OCI-LY3 (cell line): ENCODE measurements around the gene SYNE3.

Experiments used
- H2AFZ ChIP-seq: fragments of 200-600, 300-600 bp; shearing (Covaris generic); 2 replicates; pipeline ENCODE4 v1.6.0; 2014; ENCODE audit warnings: antibody characterized with exemption, low read depth, low read length
- H3K27ac ChIP-seq: fragments of 200-600, 300-600 bp; sonication (generic); 2 replicates; pipeline ENCODE4 v1.5.1; 2014; ENCODE audit warnings: mild to moderate bottlenecking, low read length, moderate library complexity, mixed read lengths
- H3K27me3 ChIP-seq: fragments of 200-600, 300-600 bp; sonication (generic); 2 replicates; pipeline ENCODE4 v1.6.1; 2014; ENCODE audit warnings: low read depth, low read length, mixed read lengths
- H3K36me3 ChIP-seq: fragments of 200-600, 300-600 bp; sonication (generic); replicated peaks from 2 replicates; pipeline ENCODE3; 2014; ENCODE audit warnings: low read depth, low read length, mixed read lengths
- H3K4me1 ChIP-seq: fragments of 300-600, 200-600 bp; sonication (generic); 2 replicates; pipeline ENCODE4 v1.6.1; 2014; ENCODE audit warnings: low read length, mixed read lengths
- H3K4me2 ChIP-seq: fragments of 200-600, 300-600 bp; sonication (generic); 2 replicates; pipeline ENCODE4 v1.6.1; 2014; ENCODE audit warnings: low read length, mixed read lengths
- H3K4me3 ChIP-seq: fragments of 300-600, 200-600 bp; sonication (generic); 2 replicates; pipeline ENCODE4 v1.5.1; 2014; ENCODE audit warnings: antibody characterized with exemption, mild to moderate bottlenecking, low read length, moderate library complexity
- H3K79me2 ChIP-seq: fragments of 300-600, 200-600 bp; shearing (Covaris generic); 2 replicates; pipeline ENCODE4 v1.6.1; 2014; ENCODE audit warnings: mild to moderate bottlenecking, low read length, mixed read lengths
- H3K9ac ChIP-seq: fragments of 300-600, 200-600 bp; shearing (Covaris generic); 2 replicates; pipeline ENCODE4 v1.6.0; 2014; ENCODE audit warnings: mild to moderate bottlenecking, low read length, moderate library complexity
- H3K9me3 ChIP-seq: fragments of 200-600, 300-600 bp; shearing (Covaris generic); 2 replicates; pipeline ENCODE4 v1.6.1; 2014; ENCODE audit warnings: low read length, mixed read lengths; ENCODE audit not compliant: insufficient read depth
- H4K20me1 ChIP-seq: fragments of 200-600, 300-600 bp; sonication (generic); 2 replicates; pipeline ENCODE4 v1.6.1; 2016; ENCODE audit warnings: low read length, mixed read lengths; ENCODE audit not compliant: insufficient read depth
- CTCF ChIP-seq: fragments of 200-600, 300-600 bp; sonication (generic); IDR thresholded peaks from 2 replicates; pipeline ENCODE4 v1.5.1; 2014; ENCODE audit warnings: antibody characterized with exemption, low read length, low read depth
- EZH2phosphoT487 ChIP-seq: fragments of 200-600 bp; shearing (Covaris generic); IDR thresholded peaks from 2 replicates; pipeline ENCODE4 v1.6.1; 2018; ENCODE audit warnings: antibody characterized with exemption, mixed run types, low read depth

Gene SYNE3

GRCh38 chr14:95495076-95495475 lies 21.4 kb downstream of the SYNE3 start:
- no peak overlapping the region for H2AFZ ChIP-seq

GRCh38 chr14:95494456-95494855 lies 22.0 kb downstream of the SYNE3 start:
- Histone ChIP-seq H3K4me3 (no peak overlapping the region), H3K4me1 (peaks cover 52% of the 10 kb centered on the region), H2AFZ (no peak overlapping the region), H4K20me1 (0 out of 2 replicates have a peak, but pooled peaks cover 5% of the 10 kb centered on the region), H3K27ac (peak overlapping the region; percentile 87), H3K9me3 (no peaks in the 10 kb centered on the region), H3K27me3 (no peaks in the 10 kb centered on the region), H3K79me2 (peaks cover 90% of the 10 kb centered on the region), H3K9ac (no peak overlapping the region; the same call in 1 of the 2 replicates), H3K4me2 (peak overlapping the region; percentile 73), H3K36me3 (peaks cover 9% of the 10 kb centered on the region)
- TF ChIP-seq CTCF, result no peak
- TF ChIP-seq EZH2phosphoT487, result no peak

More at GRCh38 chr14:95495076-95495475, 21.4 kb downstream of the SYNE3 start:
- Histone ChIP-seq H3K4me3 (peak overlapping the region; percentile 27; the same call in 1 of the 2 replicates), H3K9ac (peak overlapping the region; percentile 61), H3K9me3 (no peaks in the 10 kb centered on the region), H4K20me1 (0 out of 2 replicates have a peak, but pooled peaks cover 1% of the 10 kb centered on the region), H3K4me1 (peaks cover 50% of the 10 kb centered on the region), H3K27ac (peak overlapping the region; percentile 87), H3K27me3 (no peaks in the 10 kb centered on the region), H3K4me2 (peak overlapping the region; percentile 73), H3K36me3 (peaks cover 9% of the 10 kb centered on the region), H3K79me2 (peaks cover 85% of the 10 kb centered on the region)
- TF ChIP-seq CTCF, result no peak
- no peak for TF ChIP-seq EZH2phosphoT487

- peaks cover 10% of the 10 kb centered on the region for H3K36me3 ChIP-seq
Observed at GRCh38 chr14:95493976-95494375, 22.5 kb downstream of the SYNE3 start.

GRCh38 chr14:95493503-95493902 lies 22.9 kb downstream of the SYNE3 start:
- H3K36me3 ChIP-seq, result peaks cover 13% of the 10 kb centered on the region
- TF ChIP-seq EZH2phosphoT487, result no peak
- TF ChIP-seq CTCF, result no peak
- H4K20me1 ChIP-seq, result 0 out of 2 replicates have a peak, but pooled peaks cover 5% of the 10 kb centered on the region
- H3K27me3 ChIP-seq, result no peaks in the 10 kb centered on the region
- peaks cover 89% of the 10 kb centered on the region for H3K79me2 ChIP-seq
- no peak overlapping the region for H3K9ac ChIP-seq
- H3K4me2 ChIP-seq, result no peak overlapping the region
- no peak overlapping the region for H2AFZ ChIP-seq
- H3K4me1 ChIP-seq, result peaks cover 50% of the 10 kb centered on the region
- no peaks in the 10 kb centered on the region for H3K9me3 ChIP-seq
- no peak overlapping the region for H3K27ac ChIP-seq
- H3K4me3 ChIP-seq, result no peak overlapping the region

More at GRCh38 chr14:95493976-95494375, 22.5 kb downstream of the SYNE3 start:
- H3K4me1 ChIP-seq, result peaks cover 50% of the 10 kb centered on the region
- H3K9me3 ChIP-seq, result no peaks in the 10 kb centered on the region
- no peaks in the 10 kb centered on the region for H3K27me3 ChIP-seq
- no peak for TF ChIP-seq EZH2phosphoT487
- no peak for TF ChIP-seq CTCF
- 0 out of 2 replicates have a peak overlapping the region, but pooled peaks have one; percentile 73 for H3K4me2 ChIP-seq
- H4K20me1 ChIP-seq, result 0 out of 2 replicates have a peak, but pooled peaks cover 5% of the 10 kb centered on the region
- no peak overlapping the region for H3K27ac ChIP-seq
- no peak overlapping the region; the same call in 1 of the 2 replicates for H3K9ac ChIP-seq
- H2AFZ ChIP-seq, result no peak overlapping the region
- H3K4me3 ChIP-seq, result no peak overlapping the region
- peaks cover 90% of the 10 kb centered on the region for H3K79me2 ChIP-seq
